Dermis microvascular lymphatic vessel endothelial cell (primary cell): ENCODE data around the gene MGLL. TPM values are rescaled to one million over a fixed set of nuclear protein-coding genes. Genes with fewer than 3 reads are reported as not detected.

Experiments used
- DNase-seq, 2 donors: peaks; one replicate each; pipeline versions ENCODE4 v3.0.0 to v3.0.0-alpha.2; 2010; ENCODE audit warnings: low read depth in 2 of 2
- total RNA-seq: library from RNA; depleted of rRNA; stranded (reverse); fragments of >200 nt; gene quantifications from 2 replicates; pipeline ENCODE4 v1.2.1, GENCODE V29; 2014

MGLL gene
- total RNA-seq, 1 donor from 2014 or later: 33.4 TPM

GRCh38 chr3:127789990-127790881 is 32.1 kb downstream of the MGLL start:
- DNase-seq: no peak

GRCh38 chr3:127789051-127789450 is 33.3 kb downstream of the MGLL start:
- DNase-seq: no peak

DNA sequence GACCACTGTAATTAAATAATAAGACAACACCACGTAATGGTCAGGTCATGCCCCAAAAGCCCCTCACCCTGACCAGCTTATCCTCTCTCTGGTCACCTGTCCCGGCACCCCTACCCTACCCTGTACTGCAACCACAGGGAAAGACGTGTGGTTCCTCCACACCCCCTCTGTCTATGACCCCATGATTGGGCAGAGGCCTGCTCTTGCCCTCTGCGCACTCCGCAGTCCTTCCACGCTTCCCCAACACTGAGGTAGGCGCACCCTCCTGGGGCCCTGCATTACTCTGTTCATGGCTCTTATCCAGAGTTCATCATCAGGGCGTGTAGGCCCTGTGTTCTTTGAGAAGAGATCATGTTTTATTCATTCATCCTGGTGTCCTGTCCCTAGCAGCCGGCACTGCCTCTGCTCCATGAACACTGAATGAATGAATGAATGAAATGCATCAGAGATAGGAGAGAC is 33.8 kb downstream of the MGLL start:
- no peak for DNase-seq

- no peak for DNase-seq
Measured at GRCh38 chr3:127787571-127788365, 34.5 kb downstream of the MGLL start.

DNA sequence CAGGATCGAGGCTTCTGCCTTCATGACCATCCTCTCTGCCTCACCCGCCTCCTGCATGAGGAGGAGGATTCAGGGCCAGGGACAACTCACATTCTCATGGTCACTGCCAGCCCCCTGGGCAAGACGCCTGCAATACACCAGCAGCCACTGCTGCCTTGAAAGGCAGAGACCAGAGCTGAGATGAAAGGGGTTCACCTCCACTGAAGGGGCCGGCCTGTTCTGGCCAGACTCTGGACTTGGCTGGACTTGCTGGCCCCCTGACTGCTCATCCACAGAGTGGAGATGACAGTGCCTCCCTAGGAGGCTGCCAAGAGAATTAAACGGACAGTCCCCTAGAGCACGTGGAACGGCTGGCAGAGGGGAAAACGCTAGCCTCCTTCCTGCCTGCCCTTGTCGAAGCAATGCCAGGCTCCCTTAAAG is 35.2 kb downstream of the MGLL start:
- no peak for DNase-seq

- DNase-seq: no peak
Measured at GRCh38 chr3:127786353-127787070, 35.8 kb downstream of the MGLL start.

DNA sequence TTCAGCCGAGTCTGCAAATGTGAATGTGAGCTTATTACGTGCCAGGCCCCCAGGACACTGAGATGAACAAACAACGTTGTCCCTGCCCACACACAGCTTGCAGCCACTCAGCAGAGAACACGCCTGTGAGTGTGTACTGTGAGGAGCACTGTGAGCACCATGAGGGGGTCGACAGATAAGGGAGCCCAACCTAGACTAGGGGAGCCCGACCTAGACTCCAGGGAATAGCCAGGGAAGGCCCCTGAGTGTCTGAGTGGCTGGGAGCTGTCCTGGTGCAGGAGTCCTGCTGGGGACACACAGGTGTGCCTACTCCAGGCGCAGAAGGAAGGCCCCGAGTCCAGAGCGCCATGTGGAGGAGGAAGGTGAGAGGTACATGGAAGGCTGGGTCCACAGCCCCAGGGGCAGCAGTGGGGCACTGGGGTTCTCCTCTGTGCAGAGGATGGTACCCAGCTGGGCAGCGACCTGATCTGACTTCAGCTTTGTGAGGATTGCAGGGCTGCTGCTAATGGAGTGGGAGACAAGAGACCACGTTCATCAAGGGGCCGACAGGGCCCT is 36.5 kb downstream of the MGLL start:
- no peak for DNase-seq

DNA sequence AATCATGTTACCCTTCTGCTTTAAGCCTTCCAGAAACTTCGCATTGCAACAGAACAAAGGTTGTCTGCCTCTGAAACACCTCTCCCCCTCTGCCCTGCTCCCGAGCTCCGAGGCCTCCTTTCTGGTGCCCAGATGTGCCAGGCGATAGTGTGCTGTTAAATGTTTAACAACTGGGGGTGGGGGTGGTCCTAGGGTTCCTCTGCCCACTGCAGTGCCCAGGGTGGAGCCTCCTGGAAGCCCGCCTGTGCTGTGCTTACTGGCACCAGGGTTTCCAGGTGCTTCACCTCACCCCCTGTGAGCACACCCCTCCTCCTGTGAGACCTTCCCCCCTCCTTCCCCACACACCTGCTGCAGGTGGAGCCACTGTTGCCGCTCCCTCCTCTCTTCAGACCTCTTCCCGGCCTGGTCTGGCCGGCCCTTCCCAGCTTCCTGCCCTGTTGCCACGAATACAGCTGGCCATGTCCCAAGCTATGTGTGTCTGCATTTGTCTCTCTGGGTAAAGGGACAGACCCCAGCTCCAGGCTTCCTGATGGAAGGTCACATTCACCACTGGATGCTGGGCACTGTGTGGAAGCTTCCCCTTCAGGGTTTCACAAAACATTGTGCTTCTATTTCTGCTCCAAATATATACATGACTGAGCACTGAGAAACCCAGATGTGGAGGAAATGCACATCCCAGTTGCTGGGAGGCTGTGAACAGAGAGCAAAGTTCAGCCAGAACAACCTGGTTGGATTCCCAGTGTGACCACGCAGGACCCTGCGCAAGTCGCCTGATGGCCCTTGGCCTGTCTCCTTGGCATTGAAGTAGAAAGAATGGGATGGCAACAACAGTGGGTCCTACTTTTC is 37.2 kb downstream of the MGLL start:
- peak in 1 of 2 donors; percentile 48 for DNase-seq

GRCh38 chr3:127784283-127784682 is 38.0 kb downstream of the MGLL start:
- no peak for DNase-seq

GRCh38 chr3:127783642-127784160 is 38.6 kb downstream of the MGLL start:
- DNase-seq: no peak

DNA sequence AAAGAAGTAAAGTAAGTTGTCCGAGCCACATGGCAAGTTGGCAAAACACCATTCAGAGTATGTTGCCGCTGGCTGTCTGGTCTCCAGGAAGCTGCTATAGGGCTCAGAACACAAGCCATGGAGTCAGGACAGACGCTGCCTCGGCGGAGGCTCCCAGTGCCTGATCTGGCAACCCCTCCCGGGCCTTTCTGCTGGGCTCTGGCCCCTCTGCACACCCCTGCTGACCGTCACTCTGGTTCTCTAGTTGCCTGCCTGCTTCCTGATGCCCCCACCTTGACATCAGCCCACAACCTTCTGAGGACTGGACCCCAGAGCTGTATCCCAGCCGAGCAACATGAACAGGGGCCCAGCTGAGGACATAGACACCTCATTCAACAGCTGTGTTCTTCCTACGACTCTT is 39.1 kb downstream of the MGLL start:
- DNase-seq: no peak

GRCh38 chr3:127781411-127782001 is 40.8 kb downstream of the MGLL start:
- no peak for DNase-seq

DNA sequence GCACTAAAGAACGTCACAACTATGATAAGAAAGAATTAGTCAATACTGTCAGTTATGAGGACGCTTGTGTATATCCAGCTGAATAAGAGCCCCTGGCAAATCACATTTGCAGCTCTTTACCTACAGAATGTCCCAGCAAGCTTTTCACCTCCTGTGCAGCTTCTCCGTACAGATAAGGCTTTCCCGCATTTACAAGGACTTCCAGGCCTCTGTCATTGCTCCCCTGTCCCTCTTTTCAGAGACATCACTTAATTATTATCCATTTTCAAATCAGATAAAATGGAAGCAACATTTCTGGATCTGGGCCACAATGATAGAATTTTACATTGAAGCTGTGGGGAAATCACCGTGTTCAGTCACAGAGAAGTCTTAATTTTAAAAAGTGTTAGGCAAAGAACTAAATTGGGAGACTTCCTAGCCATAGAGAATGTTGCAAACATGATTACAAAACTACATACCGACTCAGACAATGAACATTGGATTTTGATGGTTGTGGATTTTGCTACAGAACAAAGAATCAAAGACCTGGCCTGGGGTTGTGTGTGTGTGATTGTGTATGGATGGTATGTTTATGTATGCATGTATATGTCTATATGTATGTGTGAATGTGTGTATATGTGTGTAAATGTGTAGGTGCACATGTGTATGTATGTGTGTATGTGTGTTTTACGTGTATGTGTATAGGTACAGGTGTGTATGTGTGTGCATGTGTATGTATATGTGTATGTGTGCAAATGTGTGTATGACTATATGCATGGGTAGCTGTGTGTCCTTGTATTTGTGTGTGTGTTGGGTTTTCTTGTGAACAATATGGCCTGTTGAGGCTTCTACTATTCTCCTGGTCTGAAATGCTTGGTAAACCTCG is 41.5 kb downstream of the MGLL start:
- DNase-seq: no peak

- DNase-seq: peak; percentile 84 to 91
Measured at GRCh38 chr3:127779747-127780146, 42.6 kb downstream of the MGLL start.

GRCh38 chr3:127777921-127778656 is 44.2 kb downstream of the MGLL start:
- no peak for DNase-seq

DNA sequence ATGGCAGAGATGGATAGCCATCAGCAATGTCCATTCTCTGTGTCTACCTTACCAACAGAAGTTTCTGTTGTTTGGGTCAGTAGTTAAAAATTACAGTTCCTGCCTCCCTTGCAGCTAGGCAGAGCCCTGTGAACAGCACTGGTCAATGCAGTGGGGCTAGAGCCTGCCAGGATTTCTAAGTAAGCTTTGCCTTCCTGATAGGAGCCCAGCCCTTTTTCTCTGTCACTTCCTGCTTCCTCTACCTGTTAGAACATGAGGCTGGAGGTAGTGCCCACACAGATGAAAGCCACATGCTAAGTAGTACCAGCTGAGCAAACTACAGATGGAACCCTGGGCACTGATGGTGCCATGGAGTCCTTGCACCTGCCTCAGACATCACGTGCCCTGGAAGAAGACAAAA is 45.0 kb downstream of the MGLL start:
- DNase-seq: no peak

- DNase-seq: no peak
Measured at GRCh38 chr3:127776347-127776746, 46.0 kb downstream of the MGLL start.

DNA sequence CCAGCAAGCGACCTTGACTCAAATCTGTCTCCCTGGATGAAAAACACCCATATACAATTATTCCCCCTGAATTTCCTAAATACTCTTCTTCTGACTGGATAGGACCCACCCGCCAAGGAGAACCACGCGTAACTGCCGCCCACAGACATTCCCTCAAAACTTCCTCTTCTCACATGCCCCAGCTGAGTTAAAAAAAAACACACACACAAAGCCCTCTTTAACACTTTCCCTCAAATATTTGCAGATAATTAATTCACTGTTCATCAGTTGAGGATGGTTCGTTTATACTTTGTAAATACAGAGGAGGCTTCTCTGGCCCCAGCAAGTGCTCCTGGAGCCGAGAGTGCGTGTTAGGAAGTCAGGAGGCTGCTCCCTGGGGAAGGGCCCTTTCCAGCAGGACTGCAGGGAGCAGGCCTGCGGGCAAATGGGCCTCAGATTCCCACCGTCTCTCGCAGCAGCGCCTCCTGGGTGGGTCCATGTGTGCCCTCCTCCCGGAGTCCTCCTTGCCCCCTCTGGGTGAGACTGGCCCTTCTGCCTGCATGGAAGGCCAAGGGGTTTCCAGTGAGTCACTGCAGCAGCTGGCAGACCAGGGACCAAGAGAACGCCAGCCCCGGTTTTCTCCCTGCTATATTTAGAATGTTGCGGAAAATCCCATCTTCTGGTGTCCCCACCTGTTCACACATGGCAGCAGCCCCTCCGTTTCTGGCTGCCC is 46.8 kb downstream of the MGLL start:
- peak in 1 of 2 donors; percentile 80 for DNase-seq
